RWPE2 (cell line): ENCODE data around the gene CEP128.

Source experiments
- ATAC-seq: fragments of 200-7000 bp; cut with Tn5 transposase; 3 replicates; pipeline ENCODE4 v1.9.1; 2021; ENCODE audit warnings: low read depth
- DNase-seq: peaks from one replicate; pipeline ENCODE4 v3.0.0-alpha.2; 2020; ENCODE audit warnings: low spot score
- H3K27ac ChIP-seq: fragments of 450-650 bp; 2 replicates; pipeline ENCODE4 v1.5.1; 2017; ENCODE audit warnings: mild to moderate bottlenecking; ENCODE audit not compliant: poor library complexity, severe bottlenecking
- H3K27me3 ChIP-seq: fragments of 250-450 bp; sonication (Bioruptor Pico); 2 replicates; pipeline ENCODE4 v1.5.1; 2021; ENCODE audit warnings: mild to moderate bottlenecking, moderate library complexity; ENCODE audit not compliant: insufficient read depth, poor library complexity, severe bottlenecking
- H3K36me3 ChIP-seq: fragments of 250-450 bp; sonication (Bioruptor Pico); 2 replicates; pipeline ENCODE4 v1.5.1; 2020; ENCODE audit warnings: low read depth, mild to moderate bottlenecking, moderate library complexity
- H3K4me1 ChIP-seq: fragments of 250-450 bp; sonication (Bioruptor Pico); 2 replicates; pipeline ENCODE4 v1.5.1; 2021; ENCODE audit warnings: mild to moderate bottlenecking, moderate library complexity; ENCODE audit not compliant: insufficient read depth, poor library complexity, severe bottlenecking
- H3K4me3 ChIP-seq: fragments of 250-450 bp; sonication (Bioruptor Pico); 2 replicates; pipeline ENCODE4 v1.5.1; 2021; ENCODE audit warnings: mild to moderate bottlenecking, moderate library complexity; ENCODE audit not compliant: severe bottlenecking
- H3K9me3 ChIP-seq: fragments of 250-450 bp; sonication (Bioruptor Pico); 2 replicates; pipeline ENCODE4 v1.5.1; 2021; ENCODE audit warnings: mild to moderate bottlenecking, moderate library complexity; ENCODE audit not compliant: severe bottlenecking
- TF ChIP-seq, protein P1 (sequence below): fragments of 450-650 bp; IDR thresholded peaks from one replicate; pipeline ENCODE4 v1.5.1; 2017; ENCODE audit warnings: mild to moderate bottlenecking, moderate library complexity; ENCODE audit not compliant: poor library complexity, severe bottlenecking

CEP128 gene

DNA sequence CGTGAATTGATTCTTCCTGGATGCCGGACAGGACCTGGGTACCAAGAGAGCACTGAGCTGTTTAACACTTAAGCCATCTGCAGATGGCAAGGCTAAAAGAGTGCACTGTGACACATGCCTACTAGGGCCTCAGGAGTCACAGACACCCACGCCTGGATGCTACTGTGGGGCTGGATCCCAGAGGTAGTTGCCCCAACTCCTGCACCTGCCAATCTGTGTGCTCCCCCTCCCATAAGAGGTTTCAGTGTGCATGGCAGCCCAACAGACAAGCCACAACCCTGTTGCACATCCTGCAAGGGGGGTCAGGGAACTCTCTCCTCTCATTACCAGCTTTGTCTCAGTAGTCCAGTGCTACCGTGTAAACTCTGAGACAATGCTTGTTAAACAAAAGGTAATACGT, 169.0 kb downstream of the CEP128 start:
- no peak overlapping the region for H3K27ac ChIP-seq
- ATAC-seq (no peak), DNase-seq (no peak)
- TF ChIP-seq, protein P1, sequence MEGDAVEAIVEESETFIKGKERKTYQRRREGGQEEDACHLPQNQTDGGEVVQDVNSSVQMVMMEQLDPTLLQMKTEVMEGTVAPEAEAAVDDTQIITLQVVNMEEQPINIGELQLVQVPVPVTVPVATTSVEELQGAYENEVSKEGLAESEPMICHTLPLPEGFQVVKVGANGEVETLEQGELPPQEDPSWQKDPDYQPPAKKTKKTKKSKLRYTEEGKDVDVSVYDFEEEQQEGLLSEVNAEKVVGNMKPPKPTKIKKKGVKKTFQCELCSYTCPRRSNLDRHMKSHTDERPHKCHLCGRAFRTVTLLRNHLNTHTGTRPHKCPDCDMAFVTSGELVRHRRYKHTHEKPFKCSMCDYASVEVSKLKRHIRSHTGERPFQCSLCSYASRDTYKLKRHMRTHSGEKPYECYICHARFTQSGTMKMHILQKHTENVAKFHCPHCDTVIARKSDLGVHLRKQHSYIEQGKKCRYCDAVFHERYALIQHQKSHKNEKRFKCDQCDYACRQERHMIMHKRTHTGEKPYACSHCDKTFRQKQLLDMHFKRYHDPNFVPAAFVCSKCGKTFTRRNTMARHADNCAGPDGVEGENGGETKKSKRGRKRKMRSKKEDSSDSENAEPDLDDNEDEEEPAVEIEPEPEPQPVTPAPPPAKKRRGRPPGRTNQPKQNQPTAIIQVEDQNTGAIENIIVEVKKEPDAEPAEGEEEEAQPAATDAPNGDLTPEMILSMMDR: no peak
- H3K4me1 ChIP-seq: no peaks in the 10 kb centered on the region
- H3K27me3 ChIP-seq: no peaks in the 10 kb centered on the region
- no peak overlapping the region for H3K4me3 ChIP-seq
- H3K9me3 ChIP-seq: no peaks in the 10 kb centered on the region
- no peaks in the 10 kb centered on the region; the same call in 1 of the 2 replicates for H3K36me3 ChIP-seq

DNA sequence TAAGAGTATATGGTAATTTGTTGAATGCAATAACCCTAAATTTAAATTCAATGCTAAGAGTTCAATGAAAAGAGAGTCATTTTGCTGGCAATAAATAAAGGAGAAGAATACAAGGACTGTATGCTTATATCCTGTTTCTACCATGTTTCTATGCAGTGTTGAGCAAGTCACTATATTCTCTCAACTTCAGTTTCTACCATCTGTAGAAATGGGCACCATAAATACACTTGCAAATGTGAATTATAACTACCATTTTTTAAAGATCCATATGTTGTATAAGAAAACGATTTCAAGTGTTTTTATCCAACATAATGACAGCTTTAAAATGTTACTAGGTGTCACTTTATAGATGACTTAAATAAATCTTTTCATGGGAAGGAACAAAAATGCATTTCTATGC, 170.3 kb downstream of the CEP128 start:
- Histone ChIP-seq H3K27me3 (no peaks in the 10 kb centered on the region), H3K4me1 (no peaks in the 10 kb centered on the region), H3K4me3 (no peak overlapping the region), H3K9me3 (no peaks in the 10 kb centered on the region), H3K36me3 (no peaks in the 10 kb centered on the region; the same call in 1 of the 2 replicates), H3K27ac (no peak overlapping the region)
- TF ChIP-seq, protein P1: no peak
- no peak for DNase-seq
- no peak for ATAC-seq

DNA sequence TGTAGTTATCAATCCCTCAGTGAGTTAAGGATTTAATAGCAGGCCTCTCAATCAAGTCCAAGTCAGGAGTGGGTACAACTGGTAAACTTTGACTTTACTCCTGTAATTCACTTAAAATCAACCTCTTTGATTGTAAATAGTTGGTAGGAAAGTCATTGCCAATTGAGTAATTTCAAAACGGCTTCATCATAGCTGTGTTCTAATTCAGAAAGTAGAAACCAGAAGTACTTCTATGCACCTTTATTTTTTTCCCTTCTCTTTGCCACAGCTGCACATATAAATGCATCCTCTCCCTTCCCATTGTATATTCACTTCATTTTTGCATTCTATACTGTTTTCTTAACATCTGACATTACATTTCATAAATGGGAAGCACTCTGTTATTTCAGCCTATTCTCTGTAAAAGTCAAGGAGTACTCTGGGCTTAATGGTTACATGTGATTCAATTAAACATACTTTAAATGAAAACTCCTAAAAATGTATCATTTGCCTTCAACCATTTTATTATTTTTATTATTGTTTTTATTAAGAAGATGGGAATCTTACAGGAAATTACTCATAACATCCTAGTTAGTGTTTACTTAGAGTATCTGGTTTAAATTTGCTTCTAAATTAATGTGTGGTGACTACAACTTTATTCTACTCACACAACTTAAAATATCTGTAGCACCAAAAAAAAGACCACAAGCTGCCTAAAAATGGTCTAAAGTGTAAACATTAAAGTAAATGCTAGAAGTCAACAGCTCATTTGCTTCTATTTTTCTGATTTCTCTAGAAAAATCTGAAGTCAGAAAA, 171.2 kb downstream of the CEP128 start:
- Histone ChIP-seq H3K9me3 (no peaks in the 10 kb centered on the region), H3K27me3 (no peaks in the 10 kb centered on the region), H3K4me1 (no peaks in the 10 kb centered on the region), H3K27ac (no peak overlapping the region), H3K36me3 (no peaks in the 10 kb centered on the region; the same call in 1 of the 2 replicates), H3K4me3 (no peak overlapping the region)
- TF ChIP-seq, protein P1: no peak
- ATAC-seq: no peak
- no peak for DNase-seq

DNA sequence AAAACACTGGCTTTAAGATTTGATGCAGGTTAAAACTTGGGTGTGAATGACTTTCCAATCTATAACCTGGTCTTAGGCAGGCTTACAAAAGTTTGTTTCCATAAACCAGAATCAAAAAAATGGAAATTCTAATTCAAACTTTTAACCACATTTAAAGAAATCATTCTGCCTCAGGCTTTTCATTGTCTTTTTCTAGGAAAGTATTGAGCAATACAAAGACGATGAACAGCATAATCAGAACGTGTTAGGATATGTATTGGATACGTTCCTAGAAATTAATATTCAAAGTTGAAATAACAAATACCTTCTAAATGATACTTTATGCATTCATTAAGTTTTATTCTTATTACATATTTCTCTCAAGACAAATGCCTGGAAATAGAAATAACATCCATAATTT, 172.9 kb downstream of the CEP128 start:
- Histone ChIP-seq H3K27me3 (no peaks in the 10 kb centered on the region), H3K36me3 (no peaks in the 10 kb centered on the region; the same call in 1 of the 2 replicates), H3K27ac (no peak overlapping the region), H3K9me3 (no peaks in the 10 kb centered on the region), H3K4me1 (no peaks in the 10 kb centered on the region), H3K4me3 (no peak overlapping the region)
- ATAC-seq (no peak), DNase-seq (no peak)
- TF ChIP-seq, protein P1: no peak

DNA sequence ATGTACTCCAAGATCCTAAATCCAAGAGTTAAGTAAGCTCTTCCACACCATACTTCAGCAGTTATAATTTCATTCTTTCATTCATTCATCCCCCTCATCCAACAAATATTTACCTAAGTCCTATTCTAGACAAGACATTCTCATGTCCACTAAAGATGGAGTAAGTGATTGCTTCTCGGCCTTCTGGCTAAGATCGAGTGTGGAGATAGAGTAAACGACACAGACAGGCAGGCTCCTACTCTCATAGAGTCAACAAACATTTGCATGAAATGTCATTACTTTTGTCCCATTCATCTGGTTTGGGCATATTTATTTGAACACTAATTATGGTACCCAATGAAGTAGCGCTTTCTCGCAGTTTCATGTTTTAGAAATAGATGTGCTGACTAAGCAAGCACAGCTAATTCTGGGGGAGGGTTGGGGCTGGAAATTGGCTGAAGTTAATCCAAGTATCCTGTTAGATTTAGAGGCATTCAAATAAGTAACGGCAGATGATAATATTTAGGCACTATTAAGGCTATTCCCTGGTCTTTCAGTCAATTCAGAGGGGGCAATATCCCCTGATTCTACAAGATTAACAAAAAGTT, 176.5 kb downstream of the CEP128 start:
- H3K9me3 ChIP-seq: no peaks in the 10 kb centered on the region
- no peak for ATAC-seq

More for the DNA sequence above, 176.5 kb downstream of the CEP128 start:
- Histone ChIP-seq H3K4me3 (no peak overlapping the region), H3K36me3 (peaks cover 10% of the 10 kb centered on the region), H3K4me1 (no peaks in the 10 kb centered on the region), H3K27ac (no peak overlapping the region), H3K27me3 (no peaks in the 10 kb centered on the region)
- TF ChIP-seq, protein P1: no peak
- no peak for DNase-seq
